Ishikawa (cell line): ENCODE data around the gene SRPX2.

Source experiments
- CEBPB ChIP-seq: IDR thresholded peaks from 2 replicates; pipeline ENCODE4 v1.6.1; 2012
- CREB1 ChIP-seq: IDR thresholded peaks from 2 replicates; pipeline ENCODE4 v1.6.1; 2012; ENCODE audit warnings: low read depth
- EGR1 ChIP-seq: IDR thresholded peaks from 2 replicates; pipeline ENCODE4 v1.6.1; 2012
- EP300 ChIP-seq: IDR thresholded peaks from 2 replicates; pipeline ENCODE4 v1.6.1; 2012; ENCODE audit warnings: borderline replicate concordance
- FOXM1 ChIP-seq: IDR thresholded peaks from 2 replicates; pipeline ENCODE4 v1.6.1; 2012; ENCODE audit warnings: low read depth, borderline replicate concordance
- NFIC ChIP-seq: IDR thresholded peaks from 2 replicates; pipeline ENCODE4 v1.6.1; 2012
- RAD21 ChIP-seq: IDR thresholded peaks from 2 replicates; pipeline ENCODE4 v1.6.1; 2012; ENCODE audit warnings: low read depth
- REST ChIP-seq: IDR thresholded peaks from 2 replicates; pipeline ENCODE4 v1.6.1; 2012; ENCODE audit warnings: low read depth, mild to moderate bottlenecking
- TAF1 ChIP-seq: IDR thresholded peaks from 2 replicates; pipeline ENCODE4 v1.6.1; 2012; ENCODE audit warnings: low read depth, mild to moderate bottlenecking
- TCF12 ChIP-seq: IDR thresholded peaks from 2 replicates; pipeline ENCODE4 v1.6.1; 2012; ENCODE audit warnings: low read depth
- TEAD4 ChIP-seq: IDR thresholded peaks from 2 replicates; pipeline ENCODE4 v1.6.1; 2012
- YY1 ChIP-seq: IDR thresholded peaks from 2 replicates; pipeline ENCODE4 v1.6.1; 2012; ENCODE audit warnings: low read depth
- TF ChIP-seq, protein P1 (sequence below): IDR thresholded peaks from 2 replicates; pipeline ENCODE4 v1.6.1; 2012

GRCh38 chrX:100643212-100643611 lies 787 bp upstream of the SRPX2 start:
- TF ChIP-seq, protein P1, sequence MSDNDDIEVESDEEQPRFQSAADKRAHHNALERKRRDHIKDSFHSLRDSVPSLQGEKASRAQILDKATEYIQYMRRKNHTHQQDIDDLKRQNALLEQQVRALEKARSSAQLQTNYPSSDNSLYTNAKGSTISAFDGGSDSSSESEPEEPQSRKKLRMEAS = no peak
- TF ChIP-seq CEBPB (no peak), REST (no peak), TCF12 (no peak), TEAD4 (no peak), TAF1 (no peak), RAD21 (no peak), NFIC (no peak), EP300 (no peak), EGR1 (no peak), FOXM1 (no peak), CREB1 (no peak), YY1 (no peak)
